COLO668 (cell line): ENCODE results near the gene ING4.

Experiments used
- DNase-seq: peaks from one replicate; lab custom pipeline; 2025; ENCODE audit not compliant: unreplicated experiment; lab: John Stamatoyannopoulos, UW

ING4 gene

DNA sequence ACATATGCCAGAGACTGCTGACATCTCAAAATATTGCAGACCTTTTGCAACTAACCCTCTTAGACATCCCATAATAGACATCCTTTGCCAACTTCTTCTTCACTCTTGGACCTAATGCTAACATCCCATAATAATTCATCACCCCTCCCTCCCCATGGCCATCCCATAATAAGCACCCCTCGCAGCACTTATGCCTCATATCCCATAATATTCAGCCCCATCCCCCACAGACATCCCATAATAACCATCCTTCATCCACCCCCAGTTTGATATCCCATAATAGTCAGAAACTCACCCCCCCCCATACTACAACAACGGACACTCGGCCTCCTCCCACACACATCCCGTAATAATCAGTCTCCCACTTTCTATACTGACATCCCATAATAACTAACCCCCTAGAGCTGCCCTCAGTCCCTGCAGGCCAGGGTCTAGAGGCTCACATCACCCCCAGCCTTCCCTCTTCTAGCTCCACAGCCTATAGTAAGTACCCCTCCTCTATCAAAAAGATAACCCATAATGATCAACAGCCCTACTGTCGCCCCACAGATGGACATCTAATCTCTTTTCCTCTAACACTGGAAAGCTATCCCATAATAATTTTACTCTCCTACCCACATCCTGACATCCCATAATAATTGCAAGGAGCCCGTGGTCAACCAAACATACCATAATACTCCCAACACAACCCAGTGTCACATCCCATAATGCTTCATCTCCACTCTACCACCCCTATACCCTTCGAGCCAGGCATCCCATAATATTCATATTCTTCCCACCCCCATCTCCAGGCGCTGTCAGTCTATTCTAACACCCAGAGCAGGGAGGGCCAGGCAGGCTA, 54.9 kb downstream of the ING4 start:
- DNase-seq = peak; percentile 76

DNA sequence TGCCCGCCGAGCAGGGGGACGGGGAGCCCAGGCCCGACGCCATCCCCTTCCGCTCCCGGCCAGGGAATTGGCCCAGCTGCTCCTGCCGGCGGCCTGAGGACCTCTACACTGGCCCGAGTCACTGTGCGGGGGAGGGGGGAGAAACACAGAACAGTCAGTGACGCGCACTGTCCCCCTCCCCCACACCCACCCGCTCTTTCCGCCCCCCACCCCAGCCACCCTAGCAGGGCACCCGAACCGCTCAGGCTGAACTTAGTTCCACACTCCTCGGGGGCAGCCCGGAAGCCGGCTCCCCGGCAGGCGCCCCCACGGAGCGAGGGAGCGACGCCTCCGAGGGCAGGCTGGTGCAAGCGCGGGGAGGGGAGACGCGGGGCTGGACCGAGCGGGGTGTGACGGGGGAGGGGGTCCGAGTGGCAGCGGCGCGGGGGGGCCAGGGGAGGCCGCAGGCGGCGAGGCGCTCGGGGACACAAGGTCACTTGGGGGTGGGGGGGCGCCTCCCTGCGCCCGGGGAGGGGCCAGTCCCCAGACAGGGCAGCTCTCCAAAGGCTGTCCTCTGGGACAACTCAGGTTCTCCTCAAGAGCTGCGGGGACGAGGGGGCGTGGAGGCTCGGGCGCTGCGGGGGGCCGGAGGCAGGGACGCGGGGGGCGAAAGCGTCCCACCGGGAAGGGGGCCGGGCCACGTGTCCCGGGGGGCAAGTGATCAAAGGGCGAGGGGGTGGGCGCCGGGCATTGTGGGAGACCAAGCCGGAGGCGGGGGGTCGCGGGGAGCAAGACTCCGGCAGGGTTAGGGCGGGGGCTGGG, 56.4 kb downstream of the ING4 start:
- peak; percentile 29 for DNase-seq

DNA sequence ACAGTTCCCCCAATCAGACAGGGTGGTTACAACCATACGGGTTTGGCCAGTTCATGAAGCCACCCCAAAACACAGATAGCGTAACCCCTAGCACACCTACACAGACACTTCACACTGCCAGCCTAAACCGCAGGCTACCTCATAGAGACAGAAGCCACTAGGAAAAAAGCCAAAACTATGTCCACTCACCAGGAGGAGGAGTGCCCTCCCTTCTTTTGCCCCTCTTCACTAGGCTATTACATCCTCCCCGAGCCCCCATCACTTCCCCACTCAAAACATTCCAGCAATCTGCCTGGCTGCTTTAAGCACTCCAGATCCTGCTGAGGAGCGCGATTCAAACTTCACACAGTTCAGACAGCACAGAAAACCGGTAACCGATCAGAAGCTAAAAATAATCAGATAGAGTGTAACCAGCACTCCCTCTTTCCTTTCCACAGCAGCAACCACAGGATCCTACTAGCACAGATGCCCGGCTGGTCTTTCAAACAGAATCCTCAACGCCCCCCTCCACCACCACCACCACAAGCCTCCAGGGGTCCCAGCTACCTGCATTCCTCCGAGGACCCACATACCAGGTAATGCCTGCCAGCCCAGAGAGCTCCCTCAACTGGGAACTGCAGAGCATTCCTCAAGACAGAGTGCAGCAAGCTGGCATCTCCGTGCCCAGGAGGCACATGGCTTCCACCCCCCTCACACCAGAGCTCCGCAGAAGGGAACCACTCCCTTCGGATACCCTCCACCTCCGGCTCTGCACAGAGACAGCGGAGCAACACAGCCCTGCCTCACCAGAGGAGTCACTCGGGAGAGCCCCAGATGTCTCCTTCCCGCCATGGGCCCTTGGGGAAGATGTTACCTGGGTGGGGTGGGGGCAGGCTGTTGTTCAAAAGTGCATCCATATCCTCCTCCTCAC, 57.2 kb downstream of the ING4 start:
- DNase-seq = no peak

- DNase-seq = no peak
Measured at GRCh38 chr12:6604259-6605029, 58.5 kb downstream of the ING4 start.

DNA sequence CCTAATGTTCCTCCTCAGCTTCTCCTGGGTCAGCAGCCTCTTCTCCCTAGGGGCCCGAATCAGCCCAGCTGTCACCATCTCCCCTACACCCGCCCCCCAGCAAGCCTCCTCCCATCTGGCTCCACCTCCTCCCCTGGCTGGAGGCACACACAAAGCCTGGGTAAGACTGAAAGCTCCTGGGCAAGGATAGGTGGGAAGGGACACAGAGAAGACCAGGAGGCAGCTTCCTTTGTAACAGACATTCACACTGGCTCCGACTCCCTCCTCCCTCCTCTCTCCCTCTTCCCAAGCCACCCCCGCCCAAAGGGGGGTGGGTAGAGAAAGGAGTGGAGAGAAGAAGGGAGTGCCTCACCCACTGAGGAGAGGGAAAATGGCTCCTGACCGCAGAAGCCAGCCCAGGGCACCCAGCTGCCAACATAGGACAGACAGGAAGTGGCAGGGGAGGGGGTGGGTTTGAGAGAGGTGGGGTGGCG, 59.8 kb downstream of the ING4 start:
- peak; percentile 19 for DNase-seq

DNA sequence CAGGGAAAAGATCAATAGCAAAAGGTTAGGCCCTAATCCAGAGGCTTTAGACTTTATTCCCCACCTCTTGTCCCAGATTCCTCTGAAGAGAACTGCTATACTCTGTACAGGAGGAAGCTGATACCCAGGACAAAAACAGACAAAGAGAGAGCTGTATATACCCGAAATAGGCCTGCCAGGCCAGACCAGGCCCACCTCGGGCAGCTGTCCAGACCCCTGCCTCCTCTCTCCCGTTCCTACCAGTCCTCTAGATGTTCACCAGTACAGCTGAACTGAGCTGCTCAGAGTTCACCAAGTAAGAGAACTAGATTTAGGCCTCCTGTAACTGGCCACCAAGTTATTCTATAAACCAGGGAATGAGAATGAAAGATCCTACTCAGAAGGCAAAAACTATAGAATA, 60.4 kb downstream of the ING4 start:
- DNase-seq = no peak
